ENCODE results near the gene PCARE. TPM values are rescaled to one million over a fixed set of nuclear protein-coding genes. Genes with fewer than 3 reads are reported as not detected.

The PCARE gene
- total RNA-seq, 1 experiment from 2014 or later: not detected

DNA sequence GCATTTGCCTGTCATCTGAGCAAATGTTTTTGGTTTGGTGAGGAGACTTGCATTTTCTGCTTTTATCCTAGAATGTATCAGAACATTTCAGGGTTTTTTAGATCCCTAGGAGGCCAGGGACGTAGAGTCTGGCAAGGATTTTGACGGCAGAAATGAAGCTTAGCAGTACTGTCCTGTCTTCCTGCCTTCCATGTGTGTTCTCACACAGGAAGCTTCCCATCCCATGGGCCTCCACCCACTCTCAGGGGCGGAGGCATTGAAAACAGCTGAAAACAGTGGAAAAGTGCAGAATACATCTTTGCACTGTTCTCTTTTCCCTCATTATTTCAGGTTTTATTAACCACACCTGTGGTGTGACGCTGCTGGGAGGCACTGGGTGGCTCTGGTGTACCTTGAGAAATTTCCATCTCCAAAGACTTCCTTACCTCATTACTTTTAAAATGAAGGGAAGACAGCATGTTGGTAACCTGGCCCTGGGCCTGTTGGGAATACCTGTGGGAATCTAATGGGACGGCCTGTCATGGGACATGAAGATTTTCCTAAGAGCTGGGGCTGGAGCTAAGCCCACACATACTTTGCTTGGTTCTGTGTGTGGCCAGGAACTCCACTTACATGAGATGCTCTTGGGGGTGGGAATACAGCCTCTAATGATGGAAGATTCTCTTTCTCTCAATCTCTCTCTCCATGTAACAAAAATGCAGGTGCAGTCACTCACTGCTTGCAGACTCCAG lies 20.5 kb downstream of the PCARE start:
- Histone ChIP-seq H3K27ac (ENCODE audit: low read length) (0 out of 2 replicates have a peak overlapping the region, but pooled peaks have one; percentile 23), H3K27me3 (ENCODE audit: control insufficient read depth, insufficient read depth, low read length) (no peaks in the 10 kb centered on the region), H3K4me1 (ENCODE audit: control insufficient read depth, insufficient read depth, low read length) (no peaks in the 10 kb centered on the region), H3K4me3 (ENCODE audit: low read depth in 2 of 2, low read length in 2 of 2) (no peak overlapping the region), H3K36me3 (ENCODE audit: control insufficient read depth, insufficient read depth, low read length) (no peaks in the 10 kb centered on the region), H3K9me3 (ENCODE audit: control insufficient read depth, insufficient read depth, low read depth, low read length) (no peaks in the 10 kb centered on the region)
- DNase-seq (ENCODE audit: low read depth, low spot score) (no peak), ATAC-seq (peak; percentile 51)
- BruUV-seq (replicated peaks): no TSS peak
- POLR2A ChIA-PET: no interaction called here
- in situ Hi-C loops (cut with HindIII; ENCODE audit: low pct_unique_long_range_greater_than_20kb, low sequenced_read_pairs) (no loop called here), intact Hi-C loops (cut with micrococcal nuclease; ENCODE audit: unreplicated experiment) (loop anchor here (10.0 kb wide), 1 partner anchor 141 kb away; no protein-coding TSS in a partner anchor)
- no peak for TF ChIP-seq TCF7L2 (IDR thresholded peaks at IDR 0.05; ENCODE audit: low read depth, low read length)
- no peak for TF ChIP-seq POLR2AphosphoS5 (IDR thresholded peaks at IDR 0.05; ENCODE audit: low read depth, low read length)
- TF ChIP-seq REST (IDR thresholded peaks at IDR 0.05; ENCODE audit: insufficient read depth in 1 of 2, low read depth in 2 of 2, low read length in 1 of 2): no peak
- TF ChIP-seq, protein P1, sequence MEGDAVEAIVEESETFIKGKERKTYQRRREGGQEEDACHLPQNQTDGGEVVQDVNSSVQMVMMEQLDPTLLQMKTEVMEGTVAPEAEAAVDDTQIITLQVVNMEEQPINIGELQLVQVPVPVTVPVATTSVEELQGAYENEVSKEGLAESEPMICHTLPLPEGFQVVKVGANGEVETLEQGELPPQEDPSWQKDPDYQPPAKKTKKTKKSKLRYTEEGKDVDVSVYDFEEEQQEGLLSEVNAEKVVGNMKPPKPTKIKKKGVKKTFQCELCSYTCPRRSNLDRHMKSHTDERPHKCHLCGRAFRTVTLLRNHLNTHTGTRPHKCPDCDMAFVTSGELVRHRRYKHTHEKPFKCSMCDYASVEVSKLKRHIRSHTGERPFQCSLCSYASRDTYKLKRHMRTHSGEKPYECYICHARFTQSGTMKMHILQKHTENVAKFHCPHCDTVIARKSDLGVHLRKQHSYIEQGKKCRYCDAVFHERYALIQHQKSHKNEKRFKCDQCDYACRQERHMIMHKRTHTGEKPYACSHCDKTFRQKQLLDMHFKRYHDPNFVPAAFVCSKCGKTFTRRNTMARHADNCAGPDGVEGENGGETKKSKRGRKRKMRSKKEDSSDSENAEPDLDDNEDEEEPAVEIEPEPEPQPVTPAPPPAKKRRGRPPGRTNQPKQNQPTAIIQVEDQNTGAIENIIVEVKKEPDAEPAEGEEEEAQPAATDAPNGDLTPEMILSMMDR (IDR thresholded peaks at IDR 0.05): no peak
- no peak for TF ChIP-seq SIN3A (IDR thresholded peaks at IDR 0.05; ENCODE audit: borderline replicate concordance, insufficient read depth, low read depth, low read length)
- CTCF ChIA-PET: no interaction called here

GRCh38 chr2:29053223-29053622 lies 21.1 kb downstream of the PCARE start:
- intact Hi-C loops (cut with micrococcal nuclease; ENCODE audit: unreplicated experiment): loop anchor here (10.0 kb wide), 1 partner anchor 142 kb away; no protein-coding TSS in a partner anchor
- ChIA-PET POLR2A (no interaction called here), CTCF (no interaction called here)
- Histone ChIP-seq H3K27ac (ENCODE audit: low read length) (no peak overlapping the region), H3K27me3 (ENCODE audit: control insufficient read depth, insufficient read depth, low read length) (no peaks in the 10 kb centered on the region), H3K9me3 (ENCODE audit: control insufficient read depth, insufficient read depth, low read depth, low read length) (no peaks in the 10 kb centered on the region), H3K4me1 (ENCODE audit: control insufficient read depth, insufficient read depth, low read length) (no peaks in the 10 kb centered on the region), H3K36me3 (ENCODE audit: control insufficient read depth, insufficient read depth, low read length) (no peaks in the 10 kb centered on the region), H3K4me3 (ENCODE audit: low read depth in 2 of 2, low read length in 2 of 2) (no peak overlapping the region)
- no peak for TF ChIP-seq TCF7L2 (IDR thresholded peaks at IDR 0.05; ENCODE audit: low read depth, low read length)
- in situ Hi-C loops (cut with HindIII; ENCODE audit: low pct_unique_long_range_greater_than_20kb, low sequenced_read_pairs): no loop called here
- BruUV-seq (replicated peaks): no TSS peak
- no peak for ATAC-seq
- DNase-seq (ENCODE audit: low read depth, low spot score): no peak

DNA sequence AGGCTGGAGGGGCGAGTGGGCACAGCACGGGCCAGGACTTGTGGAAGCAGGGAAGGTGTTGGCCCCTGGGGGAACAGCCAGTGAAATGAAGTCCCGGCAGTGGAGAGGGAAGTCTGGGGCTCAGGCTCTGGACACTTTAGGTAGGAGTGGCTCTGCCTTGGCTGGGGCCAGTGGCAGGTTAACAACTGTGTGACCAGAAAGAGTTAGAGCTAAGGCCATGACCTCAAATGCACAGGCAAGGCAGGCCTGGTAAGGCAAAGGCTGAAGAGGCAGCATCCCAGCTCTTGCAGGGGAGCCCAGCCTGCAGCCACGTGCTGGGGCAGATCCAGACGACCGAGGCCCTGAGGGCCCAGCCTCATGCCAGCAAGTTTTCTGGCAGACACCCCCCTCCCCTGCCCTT lies 21.5 kb downstream of the PCARE start:
- TF ChIP-seq REST (IDR thresholded peaks at IDR 0.05; ENCODE audit: insufficient read depth in 1 of 2, low read depth in 2 of 2, low read length in 1 of 2): no peak
- TF ChIP-seq, protein P1 (IDR thresholded peaks at IDR 0.05): no peak
- TF ChIP-seq POLR2AphosphoS5 (IDR thresholded peaks at IDR 0.05; ENCODE audit: low read depth, low read length): no peak
- no peak for TF ChIP-seq SIN3A (IDR thresholded peaks at IDR 0.05; ENCODE audit: borderline replicate concordance, insufficient read depth, low read depth, low read length)
- no peak for TF ChIP-seq TCF7L2 (IDR thresholded peaks at IDR 0.05; ENCODE audit: low read depth, low read length)
- intact Hi-C loops (cut with micrococcal nuclease; ENCODE audit: unreplicated experiment) (loop anchor here (10.0 kb wide), 1 partner anchor 142 kb away; no protein-coding TSS in a partner anchor), in situ Hi-C loops (cut with HindIII; ENCODE audit: low pct_unique_long_range_greater_than_20kb, low sequenced_read_pairs) (no loop called here)
- H3K4me1 ChIP-seq (ENCODE audit: control insufficient read depth, insufficient read depth, low read length): no peaks in the 10 kb centered on the region
- ATAC-seq: peak; percentile 22; the same call in 1 of the 2 replicates
- H3K36me3 ChIP-seq (ENCODE audit: control insufficient read depth, insufficient read depth, low read length): no peaks in the 10 kb centered on the region
- CTCF ChIA-PET: no interaction called here
- no peak overlapping the region for H3K27ac ChIP-seq (ENCODE audit: low read length)
- no peak for DNase-seq (ENCODE audit: low read depth, low spot score)
- BruUV-seq (replicated peaks): no TSS peak
- no peak overlapping the region for H3K4me3 ChIP-seq (ENCODE audit: low read depth in 2 of 2, low read length in 2 of 2)
- H3K27me3 ChIP-seq (ENCODE audit: control insufficient read depth, insufficient read depth, low read length): no peaks in the 10 kb centered on the region
- H3K9me3 ChIP-seq (ENCODE audit: control insufficient read depth, insufficient read depth, low read depth, low read length): no peaks in the 10 kb centered on the region
- POLR2A ChIA-PET: no interaction called here
